NCI-H345 treated with DMSO at 0.1 percent for 48 hours (cell line): ENCODE results near the gene UNC93B1.
"Not testable (repeated sequence)": the region's sequence is repeated elsewhere in the genome, so short reads cannot be mapped to it uniquely, and the experiment has no call there.

ENCODE experiments used
- DNase-seq: peaks from one replicate; lab custom pipeline; 2025; ENCODE audit not compliant: unreplicated experiment; lab: John Stamatoyannopoulos, UW

UNC93B1 gene

GRCh38 chr11:67994387-67994786 is 9.5 kb downstream of the UNC93B1 start:
- DNase-seq, result not testable (repeated sequence)

DNA sequence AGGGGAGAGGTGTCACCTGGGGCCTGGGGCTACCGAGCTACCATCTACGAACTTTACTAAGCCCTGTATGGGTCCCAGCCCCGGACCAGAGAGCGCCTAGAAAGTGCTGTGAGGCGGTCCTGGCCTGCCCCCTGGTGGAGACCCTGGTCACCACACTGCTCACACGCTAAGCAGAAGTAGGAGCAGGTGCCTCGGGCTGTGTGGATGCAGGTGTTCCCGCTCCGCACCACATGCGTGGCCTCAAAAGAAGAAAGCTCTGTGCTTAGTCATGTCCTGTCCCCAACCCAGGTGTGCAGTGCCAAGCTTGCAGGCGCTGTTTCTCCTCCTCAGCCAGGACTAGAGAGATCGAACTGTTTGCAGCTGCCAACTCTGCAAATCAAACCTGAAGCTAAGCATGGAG is 10.1 kb downstream of the UNC93B1 start:
- not testable (repeated sequence) for DNase-seq

GRCh38 chr11:67991347-67992121 is 12.4 kb downstream of the UNC93B1 start:
- not testable (repeated sequence) for DNase-seq

DNA sequence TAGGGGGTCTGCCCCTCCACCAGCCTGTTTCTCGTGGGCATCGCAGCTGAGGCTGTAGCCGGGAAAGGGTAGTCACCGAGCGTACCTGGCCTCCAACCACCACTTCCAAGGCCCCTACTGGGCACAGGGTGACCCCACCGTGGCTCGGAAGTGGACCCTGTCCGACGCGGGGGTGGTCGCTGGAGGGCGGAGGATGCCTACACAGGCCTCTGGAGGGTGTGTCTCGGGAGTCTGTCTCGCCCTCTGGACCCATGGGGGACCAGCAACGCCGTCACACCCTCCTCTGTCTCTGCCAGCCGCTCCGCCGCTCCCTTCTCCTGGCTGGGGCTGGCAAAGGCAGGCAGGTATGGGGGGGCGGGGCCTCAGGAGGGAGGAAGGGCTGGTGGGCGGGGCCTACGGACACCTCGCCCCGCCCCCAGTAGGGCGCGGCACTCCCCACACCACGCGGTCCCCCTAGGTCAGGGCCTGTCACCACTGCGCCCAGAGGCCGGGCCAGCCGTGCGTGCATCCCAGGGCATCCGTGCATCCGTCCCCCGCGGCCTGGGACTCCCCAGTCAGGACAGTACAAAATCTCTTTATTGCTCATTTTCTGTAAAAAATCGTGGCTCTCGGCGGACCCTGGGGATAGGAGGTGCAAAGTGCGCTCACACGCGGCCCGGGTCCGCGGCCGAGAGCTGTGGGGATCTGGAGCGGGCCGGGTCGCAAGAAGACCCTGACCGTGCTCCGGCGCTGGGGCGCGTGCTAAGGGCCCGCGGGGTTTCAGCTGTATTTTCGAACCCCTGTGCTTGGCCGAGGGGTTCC is 13.2 kb downstream of the UNC93B1 start:
- DNase-seq, result not testable (repeated sequence)

- DNase-seq, result not testable (repeated sequence)
These were observed 18.6 kb downstream of the UNC93B1 start for GRCh38 chr11:67985302-67985701.

- no peak for DNase-seq
These were observed 19.9 kb downstream of the UNC93B1 start for GRCh38 chr11:67983951-67984350.

GRCh38 chr11:67982255-67982857 is 21.5 kb downstream of the UNC93B1 start:
- DNase-seq, result not testable (repeated sequence)

DNA sequence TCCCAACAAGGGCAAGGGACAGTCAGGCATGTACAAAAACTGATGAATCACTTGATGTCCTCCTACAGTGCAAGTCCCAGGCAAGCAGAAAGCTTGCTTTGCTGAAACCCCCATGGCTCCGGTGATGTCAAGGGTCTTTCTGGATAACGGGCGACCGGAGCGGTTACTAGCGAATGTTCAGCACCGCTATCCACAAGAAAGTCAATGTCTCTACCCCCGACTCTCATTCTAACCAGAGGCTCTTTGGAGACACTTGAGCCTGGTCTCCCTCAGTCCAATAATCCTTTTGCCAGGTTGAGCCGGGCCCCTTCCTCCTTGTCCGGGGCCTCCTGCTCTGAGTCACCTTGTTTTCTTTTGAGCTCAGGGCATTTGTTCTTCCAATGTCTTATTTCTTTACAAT is 22.7 kb downstream of the UNC93B1 start:
- not testable (repeated sequence) for DNase-seq

GRCh38 chr11:67978766-67979418 is 25.0 kb downstream of the UNC93B1 start:
- not testable (repeated sequence) for DNase-seq

- DNase-seq, result not testable (repeated sequence)
These were observed 29.2 kb downstream of the UNC93B1 start for GRCh38 chr11:67974746-67975145.

DNA sequence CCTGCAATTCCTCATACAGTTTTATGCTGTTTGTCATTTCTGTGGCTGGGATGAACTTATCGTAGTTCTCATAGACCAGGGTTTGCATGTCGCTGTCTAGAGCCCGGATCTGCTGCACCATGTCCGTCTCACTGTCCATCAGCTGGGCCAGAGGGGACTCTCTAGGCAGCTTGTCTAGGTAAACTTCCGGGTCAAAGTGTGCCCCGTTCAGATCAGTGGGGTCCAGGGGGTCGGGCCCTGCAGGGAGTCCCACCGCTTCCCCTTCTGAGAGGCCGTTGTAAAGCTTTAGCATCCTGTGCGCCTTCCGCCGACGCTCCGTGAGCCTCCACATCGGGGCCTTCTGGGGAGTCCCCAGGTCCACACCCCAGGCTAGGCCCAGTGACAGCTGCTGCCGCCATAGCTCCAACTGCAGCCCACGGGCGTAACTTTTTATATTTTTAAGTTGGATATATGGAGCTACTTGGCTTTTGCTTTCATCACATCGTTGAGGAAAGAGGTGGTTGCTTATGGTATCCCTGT is 38.0 kb downstream of the UNC93B1 start:
- DNase-seq, result not testable (repeated sequence)

DNA sequence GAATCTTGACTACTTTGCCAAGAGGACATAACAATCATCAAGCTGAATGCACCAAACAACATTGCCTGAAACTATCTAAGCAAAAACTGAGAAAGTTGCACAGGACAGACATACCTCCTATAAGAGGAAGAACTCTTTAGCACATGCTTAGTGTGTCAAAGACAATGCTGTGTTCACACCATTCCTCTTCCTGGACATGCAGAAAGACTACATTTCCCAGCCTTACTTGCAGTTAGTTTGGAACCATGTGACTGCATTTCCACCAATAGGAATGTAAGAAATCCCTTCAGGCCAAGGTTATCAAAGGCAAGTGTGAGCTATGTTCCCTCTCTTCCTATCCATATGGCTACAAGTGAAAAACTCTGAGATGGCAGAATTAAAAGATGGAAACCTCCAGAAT is 39.2 kb downstream of the UNC93B1 start:
- DNase-seq, result not testable (repeated sequence)

- DNase-seq, result not testable (repeated sequence)
These were observed 40.0 kb downstream of the UNC93B1 start for GRCh38 chr11:67963879-67964278.

GRCh38 chr11:67963217-67963616 is 40.7 kb downstream of the UNC93B1 start:
- not testable (repeated sequence) for DNase-seq

DNA sequence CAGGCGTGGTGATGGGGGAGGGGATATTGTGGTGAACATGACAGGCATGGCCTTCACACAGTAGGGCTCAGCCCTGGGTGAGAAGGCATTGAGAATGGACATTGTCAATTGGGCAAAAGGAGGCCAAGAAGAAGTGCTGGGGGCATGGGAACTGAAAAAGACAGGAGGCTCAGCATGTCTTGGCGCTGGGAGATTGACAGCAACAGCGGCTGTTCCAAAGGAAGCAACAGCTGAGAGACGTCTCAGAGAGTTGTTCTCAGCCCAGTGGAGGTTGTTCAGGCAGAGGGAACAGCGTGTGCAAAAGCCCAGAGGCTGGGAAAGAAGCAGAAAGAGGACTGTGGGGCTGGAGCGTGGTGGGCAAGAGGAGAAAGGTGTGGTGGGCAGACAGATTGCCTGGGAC is 47.7 kb downstream of the UNC93B1 start:
- DNase-seq, result not testable (repeated sequence)

DNA sequence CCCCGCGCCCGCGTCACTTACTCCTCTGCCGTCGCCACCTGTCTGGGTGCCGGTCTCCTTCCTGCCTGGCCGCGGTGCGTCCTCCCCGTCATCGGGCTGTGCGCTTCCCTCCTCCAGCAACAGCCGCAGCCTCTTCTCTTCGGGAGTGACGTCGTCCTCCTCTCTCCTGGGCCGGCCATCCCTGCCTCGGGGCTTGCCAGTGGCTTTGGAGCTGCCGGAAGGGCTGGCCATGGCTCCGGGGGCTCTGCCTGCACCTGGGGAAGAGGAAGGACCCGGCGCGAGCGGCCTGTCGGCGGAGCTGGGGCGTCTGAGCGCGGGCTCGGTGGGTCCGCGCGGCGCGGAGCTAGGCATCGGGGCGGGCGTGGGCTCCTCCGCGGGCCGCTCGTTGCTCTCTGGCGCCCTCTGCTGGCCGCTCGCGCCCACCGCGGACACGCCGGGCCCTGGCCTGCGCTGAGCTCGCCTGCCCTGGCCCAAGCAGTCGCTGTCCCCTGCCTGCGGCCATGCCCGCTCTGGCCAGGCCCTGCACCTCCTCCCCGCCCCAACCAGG is 48.4 kb downstream of the UNC93B1 start:
- peak; percentile 8 for DNase-seq

DNA sequence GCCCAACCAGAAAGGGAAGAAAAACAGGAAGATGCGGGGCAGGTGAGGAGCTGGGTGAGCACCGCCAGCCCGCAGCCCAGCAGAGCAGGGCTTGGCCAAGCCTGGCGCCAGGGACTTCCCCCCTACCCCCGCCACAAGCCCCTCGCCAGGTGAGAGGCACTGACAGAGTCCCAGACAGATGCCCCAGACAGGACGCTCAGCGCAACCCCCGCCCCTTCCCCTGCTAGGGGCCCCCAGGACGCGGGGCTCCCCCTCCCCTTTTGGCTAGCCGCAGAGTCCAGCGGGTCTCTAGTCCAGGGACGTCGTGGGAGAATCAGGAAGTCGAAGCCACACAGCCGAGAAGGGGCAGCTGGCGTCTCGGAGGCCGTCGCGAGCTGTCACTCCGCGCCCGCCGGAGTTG is 48.9 kb downstream of the UNC93B1 start:
- DNase-seq, result not testable (repeated sequence)

- not testable (repeated sequence) for DNase-seq
These were observed 49.6 kb downstream of the UNC93B1 start for GRCh38 chr11:67954251-67954650.

DNA sequence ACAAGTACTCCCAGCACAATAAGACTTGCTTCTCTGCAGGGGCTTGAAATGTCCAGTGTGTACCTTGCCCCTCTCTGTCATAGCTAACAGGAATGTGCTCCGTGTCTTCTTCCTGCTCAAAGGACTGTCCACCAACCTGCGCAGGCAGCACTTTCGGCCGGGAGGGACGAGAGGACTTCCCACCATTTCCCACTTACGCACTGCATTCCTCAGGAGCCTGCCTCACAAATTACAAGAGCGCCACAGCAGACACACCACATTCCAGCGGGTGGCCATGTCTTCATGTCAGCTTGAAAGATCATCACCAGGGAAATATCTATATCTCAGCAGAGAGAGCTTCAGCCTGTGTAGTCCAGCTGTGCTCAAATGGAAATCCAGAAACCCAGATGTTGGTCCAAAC is 53.2 kb downstream of the UNC93B1 start:
- not testable (repeated sequence) for DNase-seq

DNA sequence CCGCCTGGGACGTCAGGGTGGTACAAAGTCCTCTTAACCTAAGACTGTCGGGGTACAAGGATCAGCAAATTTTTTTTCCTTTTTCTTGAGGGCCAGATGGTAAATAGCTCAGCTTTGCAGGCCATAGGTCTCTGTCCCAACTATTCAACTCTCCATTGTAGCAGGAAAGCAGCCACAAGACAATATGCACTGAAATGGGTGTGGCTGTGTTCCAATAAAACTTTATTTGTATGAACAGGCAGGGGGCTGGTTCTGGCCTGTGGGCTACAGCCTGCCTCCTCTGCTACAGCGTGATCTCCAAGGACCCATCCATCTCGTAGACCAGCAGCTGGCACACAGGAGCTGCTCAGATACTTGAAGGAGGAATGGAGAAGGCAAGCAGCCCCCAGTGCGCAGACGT is 56.1 kb downstream of the UNC93B1 start:
- not testable (repeated sequence) for DNase-seq
